Lower lobe of right lung (tissue), 2 donors: ENCODE data around the gene LRRTM4. TPM values are rescaled to one million over a fixed set of nuclear protein-coding genes. Genes with fewer than 3 reads are reported as not detected.
"Not testable (repeated sequence)": the region's sequence is repeated elsewhere in the genome, so short reads cannot be mapped to it uniquely, and the experiment has no call there.

Experiments
- ATAC-seq, 2 donors: fragments of 200-7000 bp; cut with Tn5 transposase; one replicate each; pipeline ENCODE4 v1.9.1; 2020 to 2022; ENCODE audit warnings: mild to moderate bottlenecking in 2 of 2, moderate library complexity in 2 of 2
- DNase-seq: peaks from one replicate; pipeline ENCODE4 v3.0.0-alpha.2; 2020
- H3K27ac ChIP-seq: fragments of 200-600 bp; one replicate; pipeline ENCODE4 v1.8.0; 2022
- H3K27me3 ChIP-seq: fragments of 200-600 bp; one replicate; pipeline ENCODE4 v1.8.0; 2022; ENCODE audit warnings: low read depth
- H3K36me3 ChIP-seq: fragments of 200-600 bp; one replicate; pipeline ENCODE4 v1.8.0; 2022; ENCODE audit warnings: mild to moderate bottlenecking
- H3K4me1 ChIP-seq: fragments of 200-600 bp; one replicate; pipeline ENCODE4 v1.8.0; 2022
- H3K4me3 ChIP-seq: fragments of 200-600 bp; one replicate; pipeline ENCODE4 v1.8.0; 2022; ENCODE audit warnings: mild to moderate bottlenecking
- H3K9me3 ChIP-seq: fragments of 200-600 bp; one replicate; pipeline ENCODE4 v1.8.0; 2022
- CTCF ChIP-seq: fragments of 200-600 bp; IDR thresholded peaks from one replicate; pipeline ENCODE4 v1.8.0; 2022; ENCODE audit warnings: antibody characterized with exemption, mild to moderate bottlenecking
- intact Hi-C: fragments of 100-400 bp; cut with DNase I; formaldehyde crosslinking; loops from one replicate; pipeline ENCODE4 v1.11.0; 2022
- total RNA-seq: library from RNA; stranded (reverse); fragmentation: NEBNext Ultra II Directional; extraction: Animal tissue kit (Norgen Biotek cat#: 25700); gene quantifications from one replicate; pipeline ENCODE4 v1.2.1, GENCODE V29; 2021
- donor health status: DM: no; HTN: yes; CAD: no; lungs with severe emphysema.

LRRTM4 gene
- total RNA-seq, 1 donor from 2014 or later: 0.77 TPM

DNA sequence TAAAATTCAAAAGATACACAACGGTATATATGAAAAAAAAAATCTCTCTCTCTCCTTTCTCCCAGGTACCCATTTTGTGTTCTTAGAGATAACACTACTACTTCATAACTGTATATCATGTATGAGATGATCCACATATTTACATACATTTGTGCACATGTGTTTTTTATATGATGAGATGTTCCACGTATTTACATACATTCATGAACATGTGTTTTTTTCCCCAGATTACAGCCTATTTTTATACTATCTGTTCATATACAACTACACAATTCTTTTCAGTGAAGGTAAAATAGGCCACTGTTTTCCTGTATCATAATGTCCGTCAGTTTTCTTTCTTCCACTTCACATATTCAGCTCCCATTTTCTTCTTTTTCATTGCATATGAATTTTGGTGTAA, 808.9 kb downstream of the LRRTM4 start:
- intact Hi-C loops: no loop called here
- no peak for TF ChIP-seq CTCF

DNA sequence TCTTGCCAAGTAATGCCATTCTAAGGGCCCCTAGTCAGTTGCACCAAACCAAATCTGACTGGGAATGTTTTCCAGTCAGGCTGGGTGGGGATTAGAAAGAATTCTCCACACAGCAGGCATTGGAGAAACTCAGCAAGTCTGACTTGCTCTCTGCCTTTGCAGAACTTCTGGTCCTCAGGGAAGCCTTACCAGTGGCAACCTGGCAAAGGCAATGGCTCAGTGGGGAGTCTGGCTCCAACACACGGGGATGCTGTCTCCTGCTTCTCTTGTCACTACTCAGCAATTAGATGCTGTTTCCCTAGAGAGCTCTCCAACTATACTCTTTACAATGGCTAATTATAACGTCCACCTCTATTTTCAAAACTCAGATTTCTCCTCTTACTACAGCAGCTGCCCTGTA, 810.7 kb downstream of the LRRTM4 start:
- H3K27me3 ChIP-seq: no peaks in the 10 kb centered on the region
- H3K4me1 ChIP-seq: no peaks in the 10 kb centered on the region
- H3K9me3 ChIP-seq: no peaks in the 10 kb centered on the region
- DNase-seq (no peak), ATAC-seq (no peak)
- intact Hi-C loops: no loop called here
- H3K36me3 ChIP-seq: no peaks in the 10 kb centered on the region
- no peak overlapping the region for H3K4me3 ChIP-seq
- H3K27ac ChIP-seq: no peak overlapping the region
- TF ChIP-seq CTCF: no peak

More for the DNA sequence above, 808.9 kb downstream of the LRRTM4 start:
- H3K27ac ChIP-seq: no peak overlapping the region
- ATAC-seq (no peak), DNase-seq (no peak)
- H3K4me1 ChIP-seq: no peaks in the 10 kb centered on the region
- H3K36me3 ChIP-seq: no peaks in the 10 kb centered on the region
- no peak overlapping the region for H3K4me3 ChIP-seq
- no peaks in the 10 kb centered on the region for H3K9me3 ChIP-seq
- no peaks in the 10 kb centered on the region for H3K27me3 ChIP-seq

DNA sequence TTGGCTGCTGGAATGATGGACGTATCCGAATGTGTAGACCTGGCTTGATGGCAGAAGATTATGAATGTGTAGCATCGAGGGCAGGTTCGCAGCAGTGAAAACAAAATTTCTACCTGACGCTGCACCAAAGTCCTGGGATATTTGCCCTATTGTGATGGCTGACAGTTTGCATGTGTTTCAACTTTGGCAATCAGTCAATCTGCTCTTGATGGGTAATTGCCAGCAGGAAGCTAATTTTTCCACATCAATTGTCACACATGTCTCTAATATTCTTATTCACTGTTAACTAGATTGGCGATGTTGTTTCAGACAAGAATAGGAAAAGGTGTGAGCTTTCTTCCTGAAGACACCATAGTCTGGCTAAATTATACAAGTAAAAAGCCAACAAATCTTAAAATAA, 821.3 kb downstream of the LRRTM4 start:
- no peak for TF ChIP-seq CTCF
- no peak for ATAC-seq
- intact Hi-C loops: no loop called here
- Histone ChIP-seq H3K27ac (no peak overlapping the region), H3K4me1 (no peaks in the 10 kb centered on the region), H3K27me3 (no peaks in the 10 kb centered on the region), H3K4me3 (no peak overlapping the region), H3K36me3 (no peaks in the 10 kb centered on the region), H3K9me3 (no peaks in the 10 kb centered on the region)
- DNase-seq: no peak

DNA sequence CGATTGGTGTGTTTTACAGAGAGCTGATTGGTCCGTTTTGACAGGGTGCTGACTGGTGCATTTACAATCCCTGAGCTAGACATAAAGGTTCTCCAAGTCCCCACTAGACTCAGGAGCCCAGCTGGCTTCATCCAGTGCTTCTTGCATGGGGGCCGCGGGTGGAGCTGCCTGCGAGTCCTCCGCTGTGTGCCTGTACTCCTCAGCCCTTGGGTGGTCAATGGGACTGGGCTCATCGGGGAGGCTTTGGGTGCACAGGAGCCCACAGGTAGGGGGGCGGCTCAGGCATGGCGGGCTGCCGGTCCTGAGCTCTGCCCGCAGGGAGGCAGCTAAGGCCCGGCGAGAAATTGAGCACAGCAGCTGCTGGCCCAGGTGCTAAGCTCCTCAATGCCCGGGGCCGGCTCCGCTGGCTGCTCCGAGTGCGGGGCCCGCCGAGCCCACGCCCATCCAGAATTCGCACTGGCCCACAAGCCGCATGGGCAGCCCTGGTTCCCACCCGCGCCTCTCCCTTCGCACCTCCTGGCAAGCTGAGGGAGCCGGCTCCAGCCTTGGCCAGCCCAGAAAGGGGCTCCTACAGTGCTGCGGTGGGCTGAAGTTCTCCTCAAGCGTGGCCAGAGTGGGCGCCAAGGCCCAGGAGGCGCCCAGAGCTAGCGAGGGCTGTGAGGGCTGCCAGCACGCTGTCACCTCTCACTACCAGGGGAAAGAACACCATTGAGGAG, 824.0 kb downstream of the LRRTM4 start:
- intact Hi-C loops, H3K9me3 ChIP-seq, H3K27ac ChIP-seq, H3K36me3 ChIP-seq, ATAC-seq, H3K4me3 ChIP-seq, H3K27me3 ChIP-seq, H3K4me1 ChIP-seq, DNase-seq: not testable (repeated sequence)
